K562 (cell line): Measurements from ENCODE around the gene BIRC7. TPM values are rescaled to one million over a fixed set of nuclear protein-coding genes. Genes with fewer than 3 reads are reported as not detected.

Experiments
- NCOR1 ChIP-seq: fragments of 450-650 bp; IDR thresholded peaks from 2 replicates; pipeline ENCODE4 v1.6.1; 2016; ENCODE audit warnings: mild to moderate bottlenecking, moderate library complexity
- SMC3 ChIP-seq: conservative IDR thresholded peaks from 2 replicates; pipeline ENCODE4 v1.6.1; 2011; ENCODE audit warnings: low read depth, low read length, improper control_type of control experiment; ENCODE audit not compliant: insufficient read depth
- TCF3 ChIP-seq: sonication (generic); formaldehyde crosslinking; IDR thresholded peaks from 2 replicates; pipeline ENCODE4 v1.4.0; 2020; ENCODE audit warnings: mild to moderate bottlenecking, missing genetic modification reagents
- ZFP30 ChIP-seq: fragments of 250-450 bp; sonication (Bioruptor Pico); IDR thresholded peaks from 2 replicates; pipeline ENCODE4 v1.8.0; 2022; ENCODE audit warnings: moderate library complexity, mild to moderate bottlenecking, inconsistent platforms, borderline replicate concordance
- polyA plus RNA-seq, 8 experiments: library from polyadenylated mRNA; depleted of rRNA in 4 of 8; stranded (reverse) in 5 of 8; unstranded in 3 of 8; fragments of >200 nt; fragmentation: Nextera tagmentation in 2 of 8; fragmentation: Illumina TruSeq in 1 of 8; extraction: Ambion mirVana in 2 of 8; extraction: Trizol in 1 of 8; gene quantifications; 2 replicates each; pipeline versions ENCODE4 v1.2.1 to v1.2.3, GENCODE V29; 2011 to 2014; ENCODE audit warnings: inconsistent platforms in 1 of 8, missing spikeins in 1 of 8
- total RNA-seq, 7 experiments: library from RNA; depleted of rRNA in 6 of 7; stranded (reverse); fragments of >200 nt in 6 of 7; fragmentation: Illumina TruSeq in 2 of 7; extraction: Trizol in 2 of 7; gene quantifications; 2 replicates each; pipeline versions ENCODE4 v1.2.1 to v1.2.3, GENCODE V29; 2011 to 2021; ENCODE audit warnings: low replicate concordance in 1 of 7
- TF ChIP-seq, protein P1 (sequence below): fragments of 450-650 bp; IDR thresholded peaks from 2 replicates; pipeline ENCODE4 v1.6.1; 2016; ENCODE audit warnings: antibody characterized with exemption
- TF ChIP-seq, protein P2 (sequence below): sonication (generic); formaldehyde crosslinking; IDR thresholded peaks from 2 replicates; pipeline ENCODE4 v1.8.1; 2022; ENCODE audit warnings: missing genetic modification reagents
- TF ChIP-seq, protein P3 (sequence below): sonication (generic); formaldehyde crosslinking; IDR thresholded peaks from 2 replicates; pipeline ENCODE4 v1.8.0; 2022; ENCODE audit warnings: mild to moderate bottlenecking, missing genetic modification reagents, borderline replicate concordance
- TF ChIP-seq, protein P4 (sequence below): fragments of 200-800 bp; sonication (Bioruptor generic); IDR thresholded peaks from 2 replicates; pipeline ENCODE4 v1.6.1; 2017; ENCODE audit warnings: missing genetic modification characterization, missing compliant biosample characterization

Gene BIRC7
- total and polyA plus RNA-seq, 9 of the 15 experiments (the other 6 are each of a cell fraction or from before 2014, with no cell fraction given) = 0.14 to 0.19 (median 0.16) TPM; not detected in 5

DNA sequence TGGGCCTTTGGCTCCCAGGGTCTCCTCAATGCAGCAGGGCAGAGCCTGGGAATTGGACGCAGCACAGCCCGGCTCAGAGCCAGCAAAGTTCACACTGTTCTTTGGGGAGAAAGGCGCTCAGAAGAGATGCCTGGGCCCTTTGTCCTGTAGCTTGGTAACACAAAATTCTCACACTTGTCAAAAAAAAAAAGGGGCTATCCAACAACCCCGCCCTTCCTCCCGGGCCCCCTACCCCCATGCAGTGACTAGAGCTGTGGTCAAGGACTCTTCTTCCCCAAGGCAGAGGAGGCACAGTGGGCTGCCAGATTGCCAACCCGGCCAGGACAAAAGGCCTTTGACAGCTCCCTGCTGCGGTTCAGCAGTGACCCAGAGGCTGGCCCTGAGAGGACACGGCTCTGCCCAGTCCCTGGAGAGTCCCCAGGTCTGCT lies 16.6 kb downstream of the BIRC7 start (continued):
- TF ChIP-seq, protein P1, sequence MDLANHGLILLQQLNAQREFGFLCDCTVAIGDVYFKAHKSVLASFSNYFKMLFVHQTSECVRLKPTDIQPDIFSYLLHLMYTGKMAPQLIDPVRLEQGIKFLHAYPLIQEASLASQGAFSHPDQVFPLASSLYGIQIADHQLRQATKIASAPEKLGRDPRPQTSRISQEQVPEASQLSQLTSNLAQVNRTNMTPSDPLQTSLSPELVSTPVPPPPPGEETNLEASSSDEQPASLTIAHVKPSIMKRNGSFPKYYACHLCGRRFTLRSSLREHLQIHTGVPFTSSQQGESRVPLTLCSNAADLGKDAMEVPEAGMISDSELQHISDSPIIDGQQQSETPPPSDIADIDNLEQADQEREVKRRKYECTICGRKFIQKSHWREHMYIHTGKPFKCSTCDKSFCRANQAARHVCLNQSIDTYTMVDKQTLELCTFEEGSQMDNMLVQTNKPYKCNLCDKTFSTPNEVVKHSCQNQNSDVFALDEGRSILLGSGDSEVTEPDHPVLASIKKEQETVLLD = no peak
- TF ChIP-seq ZFP30 (CRISPR knock-in tag) (no peak), NCOR1 (no peak), TCF3 (no peak), SMC3 (no peak)
- TF ChIP-seq, protein P2, sequence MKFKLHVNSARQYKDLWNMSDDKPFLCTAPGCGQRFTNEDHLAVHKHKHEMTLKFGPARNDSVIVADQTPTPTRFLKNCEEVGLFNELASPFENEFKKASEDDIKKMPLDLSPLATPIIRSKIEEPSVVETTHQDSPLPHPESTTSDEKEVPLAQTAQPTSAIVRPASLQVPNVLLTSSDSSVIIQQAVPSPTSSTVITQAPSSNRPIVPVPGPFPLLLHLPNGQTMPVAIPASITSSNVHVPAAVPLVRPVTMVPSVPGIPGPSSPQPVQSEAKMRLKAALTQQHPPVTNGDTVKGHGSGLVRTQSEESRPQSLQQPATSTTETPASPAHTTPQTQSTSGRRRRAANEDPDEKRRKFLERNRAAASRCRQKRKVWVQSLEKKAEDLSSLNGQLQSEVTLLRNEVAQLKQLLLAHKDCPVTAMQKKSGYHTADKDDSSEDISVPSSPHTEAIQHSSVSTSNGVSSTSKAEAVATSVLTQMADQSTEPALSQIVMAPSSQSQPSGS (CRISPR knock-in tag) = no peak
- TF ChIP-seq, protein P3, sequence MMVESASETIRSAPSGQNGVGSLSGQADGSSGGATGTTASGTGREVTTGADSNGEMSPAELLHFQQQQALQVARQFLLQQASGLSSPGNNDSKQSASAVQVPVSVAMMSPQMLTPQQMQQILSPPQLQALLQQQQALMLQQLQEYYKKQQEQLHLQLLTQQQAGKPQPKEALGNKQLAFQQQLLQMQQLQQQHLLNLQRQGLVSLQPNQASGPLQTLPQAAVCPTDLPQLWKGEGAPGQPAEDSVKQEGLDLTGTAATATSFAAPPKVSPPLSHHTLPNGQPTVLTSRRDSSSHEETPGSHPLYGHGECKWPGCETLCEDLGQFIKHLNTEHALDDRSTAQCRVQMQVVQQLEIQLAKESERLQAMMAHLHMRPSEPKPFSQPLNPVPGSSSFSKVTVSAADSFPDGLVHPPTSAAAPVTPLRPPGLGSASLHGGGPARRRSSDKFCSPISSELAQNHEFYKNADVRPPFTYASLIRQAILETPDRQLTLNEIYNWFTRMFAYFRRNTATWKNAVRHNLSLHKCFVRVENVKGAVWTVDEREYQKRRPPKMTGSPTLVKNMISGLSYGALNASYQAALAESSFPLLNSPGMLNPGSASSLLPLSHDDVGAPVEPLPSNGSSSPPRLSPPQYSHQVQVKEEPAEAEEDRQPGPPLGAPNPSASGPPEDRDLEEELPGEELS (CRISPR knock-in tag) = no peak
- TF ChIP-seq, protein P4, sequence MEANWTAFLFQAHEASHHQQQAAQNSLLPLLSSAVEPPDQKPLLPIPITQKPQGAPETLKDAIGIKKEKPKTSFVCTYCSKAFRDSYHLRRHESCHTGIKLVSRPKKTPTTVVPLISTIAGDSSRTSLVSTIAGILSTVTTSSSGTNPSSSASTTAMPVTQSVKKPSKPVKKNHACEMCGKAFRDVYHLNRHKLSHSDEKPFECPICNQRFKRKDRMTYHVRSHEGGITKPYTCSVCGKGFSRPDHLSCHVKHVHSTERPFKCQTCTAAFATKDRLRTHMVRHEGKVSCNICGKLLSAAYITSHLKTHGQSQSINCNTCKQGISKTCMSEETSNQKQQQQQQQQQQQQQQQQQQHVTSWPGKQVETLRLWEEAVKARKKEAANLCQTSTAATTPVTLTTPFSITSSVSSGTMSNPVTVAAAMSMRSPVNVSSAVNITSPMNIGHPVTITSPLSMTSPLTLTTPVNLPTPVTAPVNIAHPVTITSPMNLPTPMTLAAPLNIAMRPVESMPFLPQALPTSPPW (CRISPR knock-in tag) = no peak
